Glomerular visceral epithelial cell (primary cell): ENCODE results near the gene CCL8.

Experiments
- DNase-seq: peaks from one replicate; pipeline ENCODE4 v3.0.0-alpha.2; 2016; ENCODE audit errors: extremely low spot score

The CCL8 gene

DNA sequence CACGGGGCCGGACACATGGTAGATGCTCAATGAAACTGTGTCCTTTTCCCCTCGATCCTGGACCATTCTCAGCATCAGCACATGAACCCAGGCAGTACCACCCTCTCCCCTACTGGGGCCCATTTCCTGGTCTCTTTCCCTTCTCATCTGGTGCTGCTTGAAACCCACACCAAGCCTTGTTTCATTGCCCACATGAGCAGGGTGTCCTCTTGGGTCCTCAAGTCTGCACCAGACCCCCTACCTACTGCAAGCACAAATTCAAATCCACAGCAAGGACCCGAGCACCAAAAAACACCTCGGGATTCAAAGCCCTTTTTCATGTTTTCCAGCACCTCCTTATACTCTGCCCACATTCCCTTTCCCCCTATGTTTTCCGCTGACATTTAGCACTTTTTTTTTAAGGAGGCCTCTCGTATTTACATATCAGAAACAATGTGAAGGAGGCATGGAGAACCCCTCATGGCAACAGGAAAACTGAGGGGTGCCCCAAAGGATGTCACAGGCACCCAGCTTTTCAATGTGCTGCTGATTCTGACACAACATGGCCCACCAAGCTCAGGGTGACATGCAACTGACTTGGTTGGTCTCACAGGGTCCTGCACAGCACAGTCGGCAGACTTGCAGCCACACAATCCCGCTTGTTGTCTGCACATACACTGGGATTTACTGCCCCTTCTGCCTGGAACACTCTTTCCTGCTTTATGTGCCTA is 48.4 kb downstream of the CCL8 start:
- DNase-seq: no peak

DNA sequence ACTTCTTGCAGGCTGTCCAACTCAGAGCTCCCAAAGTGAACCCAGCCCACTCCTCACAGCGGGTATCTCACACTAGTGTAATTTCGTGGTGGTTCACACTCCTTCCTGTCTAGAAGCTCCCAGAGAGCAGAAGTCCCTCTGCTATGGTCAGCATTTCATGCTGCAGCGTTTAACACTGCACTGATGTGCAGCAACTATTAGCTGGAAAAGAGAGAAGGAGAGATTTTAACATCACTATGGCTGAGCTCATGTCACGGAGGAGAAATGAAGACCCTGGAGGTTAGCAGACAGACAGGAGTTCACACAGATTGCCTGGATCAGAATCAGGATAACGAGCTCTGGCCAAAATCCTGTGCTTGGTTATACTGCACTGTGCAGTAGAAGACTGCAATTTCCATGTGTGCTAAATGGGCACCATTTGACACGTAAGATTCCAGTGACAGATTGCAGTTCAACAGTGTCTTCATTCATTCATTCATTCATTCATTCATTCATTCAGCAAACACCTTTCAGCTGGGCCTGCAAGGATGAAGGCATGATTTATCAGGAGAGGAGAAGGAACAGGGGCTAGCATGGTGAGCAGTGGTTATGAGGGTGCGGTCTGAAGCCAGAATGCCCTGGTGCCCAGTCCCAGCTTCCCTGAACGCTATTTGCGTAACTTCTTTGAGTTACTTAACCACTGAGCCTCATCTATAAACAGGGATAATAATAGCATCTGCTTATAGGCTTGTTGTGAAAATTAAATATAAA is 49.1 kb downstream of the CCL8 start:
- no peak for DNase-seq

DNA sequence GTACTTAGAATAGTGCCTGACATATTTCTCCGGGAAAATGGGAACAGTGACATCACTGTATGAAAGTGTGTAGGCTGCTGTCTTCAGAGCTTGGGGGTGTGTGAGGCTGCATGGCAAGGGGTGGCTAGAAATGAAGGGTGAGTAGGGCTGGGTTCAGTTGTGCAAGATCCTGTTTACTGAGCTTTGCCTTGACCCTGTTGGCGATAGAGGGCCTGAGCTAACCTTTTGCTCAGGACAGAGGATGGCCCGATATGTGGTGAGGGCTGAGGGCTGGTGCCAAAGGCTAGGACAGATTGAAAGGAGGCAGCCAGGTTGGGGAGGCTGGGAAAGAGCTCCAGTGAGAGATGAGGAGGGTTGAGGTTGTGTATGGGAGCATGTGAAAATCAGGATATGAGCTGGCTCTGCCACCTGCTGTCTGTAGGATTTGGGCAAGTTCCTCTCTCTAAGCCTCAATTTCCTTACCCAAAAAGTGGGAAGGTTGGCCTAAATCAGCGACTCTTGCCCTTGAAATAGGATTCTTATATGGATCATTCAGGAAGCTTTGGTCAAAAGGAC is 49.8 kb downstream of the CCL8 start:
- DNase-seq: no peak

DNA sequence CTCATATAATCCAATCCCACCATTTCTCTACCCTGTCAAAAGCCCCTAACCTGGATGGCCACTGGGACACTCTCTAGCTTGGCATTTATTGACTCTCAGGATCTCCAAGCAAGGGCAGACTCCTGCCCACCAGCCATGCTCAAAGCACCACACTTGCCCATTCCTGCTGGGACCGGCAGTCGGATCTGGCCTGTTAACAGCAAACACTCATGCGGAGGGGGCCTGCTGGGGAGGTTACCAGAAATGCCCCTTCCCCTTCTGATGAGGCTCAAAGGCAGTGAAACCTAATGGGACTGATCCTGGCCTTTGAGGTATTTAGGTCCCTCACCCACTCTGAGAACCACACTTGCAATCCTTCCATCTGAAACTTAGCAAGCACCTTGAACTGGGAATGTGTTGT is 50.3 kb downstream of the CCL8 start:
- DNase-seq: no peak

DNA sequence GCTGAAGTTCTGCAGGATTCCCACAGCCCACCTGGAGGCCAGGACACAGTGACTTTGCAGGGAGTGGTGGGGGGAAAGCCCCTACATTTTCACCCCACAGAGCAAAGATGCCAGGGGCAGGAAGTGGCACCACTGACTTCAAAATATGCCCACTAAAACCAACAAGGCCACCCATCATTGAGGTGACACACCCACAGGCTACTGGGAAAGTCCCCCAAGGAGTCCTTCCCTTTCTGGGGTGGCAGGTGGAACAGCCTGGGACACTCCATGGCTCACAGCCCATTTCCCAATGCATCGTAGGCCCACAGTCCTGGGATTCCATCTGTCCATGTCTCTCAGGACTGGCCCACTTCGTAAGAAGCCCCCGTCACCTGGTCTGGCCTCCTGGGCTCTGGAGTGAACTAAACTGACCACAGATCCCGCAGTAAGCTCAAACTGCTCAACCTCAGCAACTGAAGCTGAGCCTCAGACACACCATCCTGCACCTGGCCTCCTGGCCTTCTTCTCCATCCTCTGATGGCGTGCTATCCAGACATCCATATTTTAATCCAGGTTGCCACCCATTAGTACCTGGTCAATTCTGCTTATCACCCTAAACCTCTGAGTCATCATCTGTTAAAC is 51.3 kb downstream of the CCL8 start:
- no peak for DNase-seq

DNA sequence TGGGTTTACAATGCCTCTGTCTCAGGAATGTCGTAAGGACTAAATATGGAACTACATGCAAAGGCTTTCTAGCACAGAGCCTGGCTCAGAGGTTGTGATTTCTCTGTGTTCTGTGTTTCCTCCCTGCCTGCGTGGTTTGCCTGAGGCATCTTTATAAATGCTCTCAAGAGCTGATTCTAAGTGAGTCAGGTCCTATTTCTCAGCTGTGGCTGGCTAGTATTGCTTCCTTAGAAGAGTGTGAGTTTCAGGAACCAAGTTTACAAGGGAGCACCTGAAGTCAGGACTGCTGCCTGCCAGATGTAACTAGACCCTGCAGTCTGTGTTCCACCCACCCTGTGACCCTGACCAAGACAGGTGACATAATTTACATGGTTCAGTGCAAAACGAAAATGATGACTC is 51.8 kb downstream of the CCL8 start:
- DNase-seq: no peak
